Transverse colon (tissue), 4 donors: ENCODE measurements around the gene ATG2B. TPM values are rescaled to one million over a fixed set of nuclear protein-coding genes. Genes with fewer than 3 reads are reported as not detected.

ENCODE experiments used
- DNase-seq: peaks from one replicate; pipeline ENCODE4 v3.0.0-alpha.2; 2019
- H3K27ac ChIP-seq, 4 donors: fragments of 200-600 bp; sonication (generic); 2 replicates each; pipeline ENCODE4 v1.5.1; 2016 to 2018; ENCODE audit warnings: inconsistent platforms in 4 of 4
- H3K27me3 ChIP-seq: fragments of 200-600 bp; sonication (generic); 2 replicates; pipeline ENCODE4 v1.5.1; 2017; ENCODE audit warnings: inconsistent platforms
- H3K36me3 ChIP-seq, 4 donors: fragments of 200-600 bp; sonication (generic); 2 replicates each; pipeline ENCODE4 v1.5.1; 2017 to 2019; ENCODE audit warnings: inconsistent platforms in 4 of 4
- H3K4me1 ChIP-seq, 4 donors: fragments of 200-600 bp; sonication (generic); 2 replicates each; pipeline ENCODE4 v1.5.1; 2017 to 2020; ENCODE audit warnings: inconsistent platforms in 4 of 4
- H3K4me3 ChIP-seq, 4 donors: fragments of 200-600 bp; sonication (generic); 1 replicate in 1 of 4; 2 replicates in 3 of 4; pipeline versions ENCODE4 v1.5.1 to v1.6.1; 2017 to 2019; ENCODE audit warnings: inconsistent platforms in 4 of 4
- H3K9me3 ChIP-seq, 2 donors: fragments of 200-600 bp; sonication (generic); 2 replicates each; pipeline ENCODE4 v1.5.1; 2017 to 2019; ENCODE audit warnings: inconsistent platforms in 2 of 2
- CTCF ChIP-seq, 5 experiments: fragments of 200-600 bp in 3 of 5; fragments of 450-650 bp in 2 of 5; sonication (generic) in 3 of 5; IDR thresholded peaks; 1 replicate in 2 of 5; 2 replicates in 3 of 5; pipeline ENCODE4 v1.5.1; 2016 to 2017; ENCODE audit warnings: antibody characterized with exemption in 5 of 5, inconsistent platforms in 3 of 5, mild to moderate bottlenecking in 2 of 5, moderate library complexity in 1 of 5
- EP300 ChIP-seq: sonication (generic); formaldehyde crosslinking; IDR thresholded peaks from one replicate; pipeline ENCODE4 v1.6.1; 2017; ENCODE audit warnings: antibody characterized with exemption, low read depth
- POLR2A ChIP-seq: fragments of 450-650 bp; IDR thresholded peaks from one replicate; pipeline ENCODE4 v1.6.1; 2016; ENCODE audit warnings: antibody characterized with exemption, mild to moderate bottlenecking, moderate library complexity
- POLR2AphosphoS5 ChIP-seq, 3 donors: sonication (generic); formaldehyde crosslinking; IDR thresholded peaks; one replicate each; pipeline ENCODE4 v1.6.1; 2016; ENCODE audit warnings: antibody characterized with exemption in 3 of 3
- WGBS, 2 donors: methylation state at CpG; one replicate each; pipeline ENCODE4 v1.1.5; 2018; ENCODE audit warnings: low coverage in 1 of 2; 5-methylcytosine and 5-hydroxymethylcytosine counted together
- in situ Hi-C, 4 donors: fragments of 200-750 bp; cut with MboI; loops; one replicate each; pipeline versions ENCODE4 v1.15.0 to v1.15.1; 2017; ENCODE audit warnings: low sequenced_read_pairs in 3 of 4, low pct_ligation_motif_present in 1 of 4, low pct_unique_long_range_greater_than_20kb in 1 of 4
- intact Hi-C: fragments of 100-400 bp; cut with DNase I; formaldehyde crosslinking; loops from one replicate; pipeline ENCODE4 v1.15.1; 2023; ENCODE audit warnings: low total_unique reads
- total RNA-seq, 4 donors: library from RNA; depleted of rRNA; stranded (reverse); fragments of >200 nt; gene quantifications; one replicate each; pipeline ENCODE4 v1.1.0, GENCODE V29; 2016

The ATG2B gene
- total RNA-seq, 4 donors from 2014 or later: 30.7 to 47.5 (median 42.7) TPM

DNA sequence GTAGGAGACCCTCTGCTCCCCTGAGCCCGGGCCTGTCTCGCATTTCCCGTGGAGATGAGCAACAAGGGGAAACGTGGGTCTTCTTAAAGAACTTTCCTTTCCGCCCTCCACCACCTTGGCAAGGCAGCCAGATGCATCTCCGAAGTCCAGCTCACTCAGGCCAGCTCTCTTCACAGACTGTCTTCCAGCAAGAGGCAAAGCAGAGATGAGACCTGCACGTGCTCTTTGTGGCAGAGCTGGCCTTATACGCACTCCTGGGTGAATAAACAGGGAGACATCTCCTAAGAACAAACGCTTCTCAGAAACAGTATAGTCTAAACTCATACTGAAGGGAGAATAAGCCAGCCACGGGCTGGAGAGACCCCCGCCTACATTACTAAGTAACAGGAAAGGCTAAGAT is 108.5 kb downstream of the ATG2B start:
- peaks cover 3 to 33% (median 9%) of the 10 kb centered on the region in 4 donors for H3K4me1 ChIP-seq

DNA sequence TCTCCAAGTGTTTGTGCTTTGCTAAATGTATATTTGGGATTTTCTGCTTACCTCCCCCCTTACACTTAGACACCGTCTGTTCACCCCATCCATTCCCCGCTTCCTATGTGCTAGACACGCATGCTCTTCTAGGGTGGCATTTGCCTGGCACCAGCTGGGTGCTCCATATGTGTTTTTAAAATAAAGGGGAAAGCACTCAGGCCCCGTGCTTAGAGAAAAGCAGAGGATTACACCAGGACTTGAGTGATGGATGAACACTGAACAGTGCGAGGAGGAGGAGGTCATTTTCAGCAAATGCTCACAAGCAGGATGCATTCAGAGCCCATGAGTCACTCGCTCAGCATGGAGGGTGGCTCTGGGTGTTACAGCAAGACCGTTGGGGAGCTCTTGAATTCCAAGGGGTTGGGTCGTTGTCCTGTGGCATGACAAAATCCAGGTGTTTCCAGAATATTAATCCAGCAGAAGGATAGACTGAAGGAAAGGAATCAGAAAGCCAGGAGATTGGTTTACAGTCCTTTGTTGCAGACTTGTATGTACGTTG is 110.1 kb downstream of the ATG2B start:
- H3K4me3 ChIP-seq: no peak overlapping the region
- no peaks in the 10 kb centered on the region for H3K27me3 ChIP-seq
- H3K36me3 ChIP-seq: no peaks in the 10 kb centered on the region
- TF ChIP-seq CTCF (IDR thresholded peaks at IDR 0.05) (no peak), POLR2AphosphoS5 (IDR thresholded peaks at IDR 0.05) (peak; percentile 39 to 69 (median 39))
- no peaks in the 10 kb centered on the region for H3K9me3 ChIP-seq
- H3K4me1 ChIP-seq: peaks cover 4 to 42% (median 10%) of the 10 kb centered on the region in 4 donors
- 31 to 71% methylated on average over 3 to 9 of the region's 9 CpGs for WGBS, 2 donors
- intact Hi-C loops (no loop called here), in situ Hi-C loops (no loop called here)
- no peak for DNase-seq
- peak overlapping the region; percentile 44 to 78 (median 67) for H3K27ac ChIP-seq

More for the DNA sequence above, 108.5 kb downstream of the ATG2B start:
- no peaks in the 10 kb centered on the region for H3K36me3 ChIP-seq
- no peaks in the 10 kb centered on the region for H3K9me3 ChIP-seq
- no peak for DNase-seq
- intact Hi-C loops: no loop called here
- 47 to 65% methylated on average over 3 to 11 of the region's 11 CpGs for WGBS, 2 donors
- no peak for TF ChIP-seq CTCF (IDR thresholded peaks at IDR 0.05)
- TF ChIP-seq POLR2AphosphoS5 (IDR thresholded peaks at IDR 0.05): peak; percentile 47 to 84 (median 79)
- peak; percentile 63 for TF ChIP-seq EP300
- H3K27me3 ChIP-seq: no peaks in the 10 kb centered on the region
- peak overlapping the region; percentile 69 to 82 (median 77) for H3K27ac ChIP-seq
- H3K4me3 ChIP-seq: no peak overlapping the region
- in situ Hi-C loops: no loop called here

DNA sequence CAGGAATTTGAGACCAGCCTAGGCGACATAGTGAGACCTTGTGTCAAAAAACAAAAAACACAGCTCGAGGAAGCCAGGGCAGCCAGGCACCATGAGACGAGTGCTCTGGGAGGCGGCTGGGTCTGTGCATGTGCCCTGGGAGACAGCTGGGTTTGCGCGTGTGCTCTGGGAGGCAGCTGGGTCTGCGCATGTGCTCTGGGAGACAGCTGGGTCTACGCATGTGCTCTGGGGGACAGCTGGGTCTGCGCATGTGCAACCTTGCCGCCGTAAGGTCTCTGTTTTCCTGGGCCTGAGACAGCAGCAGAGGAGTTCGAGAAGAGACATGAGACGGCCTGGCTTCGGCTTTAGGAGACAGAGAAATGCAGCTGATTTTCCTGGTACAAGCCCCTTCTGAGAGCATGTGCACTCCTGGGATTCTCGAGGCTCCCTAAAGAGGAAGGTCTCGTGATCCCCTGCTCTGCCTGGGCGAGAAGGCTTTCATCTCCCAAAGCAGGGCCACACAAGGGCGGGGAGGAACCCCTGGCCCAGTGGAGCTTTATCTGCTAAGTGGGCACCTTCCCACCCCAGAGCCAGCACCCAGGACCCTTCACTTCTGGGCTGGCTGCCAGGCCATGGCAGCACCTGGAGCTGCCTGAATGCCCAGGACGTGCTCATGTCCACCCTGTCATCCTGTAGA is 110.7 kb downstream of the ATG2B start:
- Histone ChIP-seq H3K4me1 (peaks cover 4 to 42% (median 10%) of the 10 kb centered on the region in 4 donors), H3K27ac (peak overlapping the region; percentile 44 to 78 (median 67)), H3K27me3 (no peaks in the 10 kb centered on the region), H3K9me3 (no peaks in the 10 kb centered on the region), H3K4me3 (no peak overlapping the region), H3K36me3 (no peaks in the 10 kb centered on the region)
- intact Hi-C loops: no loop called here
- DNase-seq: no peak
- in situ Hi-C loops: no loop called here
- 40 to 88% methylated on average over 1 to 19 of the region's 19 CpGs for WGBS, 2 donors
- TF ChIP-seq EP300 (no peak), POLR2A (no peak), CTCF (IDR thresholded peaks at IDR 0.05) (no peak), POLR2AphosphoS5 (IDR thresholded peaks at IDR 0.05) (no peak)

DNA sequence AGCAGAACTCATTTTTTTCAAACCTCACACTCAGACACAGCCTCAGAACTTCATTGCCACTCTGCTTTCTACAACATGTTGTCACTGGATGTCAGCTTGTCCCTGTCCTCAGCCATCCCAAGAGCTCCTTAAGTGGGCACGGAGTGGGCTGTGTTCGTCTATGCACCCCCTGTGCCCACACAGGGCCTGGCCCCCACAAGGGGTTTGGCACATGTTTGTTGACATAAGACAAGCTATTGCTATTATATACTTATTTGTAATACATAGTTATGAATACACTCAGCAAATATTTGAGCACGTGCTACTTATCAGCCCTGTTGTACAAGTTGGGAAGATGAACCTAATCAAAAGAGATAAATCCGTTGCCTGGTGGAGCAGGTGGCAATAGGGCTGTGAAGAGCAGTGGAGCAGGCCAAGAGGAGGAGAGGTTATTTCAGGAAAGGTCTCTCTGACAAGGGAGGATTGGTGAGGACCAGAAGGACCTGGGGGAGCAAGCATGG is 111.4 kb downstream of the ATG2B start:
- no peak for DNase-seq
- Histone ChIP-seq H3K9me3 (no peaks in the 10 kb centered on the region), H3K27me3 (no peaks in the 10 kb centered on the region), H3K36me3 (no peaks in the 10 kb centered on the region), H3K4me1 (peaks cover 4 to 42% (median 10%) of the 10 kb centered on the region in 4 donors), H3K4me3 (no peak overlapping the region), H3K27ac (no peak overlapping the region)
- 71 to 74% methylated on average over 4 of the region's 4 CpGs for WGBS, 2 donors
- intact Hi-C loops: no loop called here
- in situ Hi-C loops: no loop called here
- no peak for TF ChIP-seq CTCF (IDR thresholded peaks at IDR 0.05)
- TF ChIP-seq POLR2A: no peak
- no peak for TF ChIP-seq EP300
- TF ChIP-seq POLR2AphosphoS5 (IDR thresholded peaks at IDR 0.05): no peak
